ENCODE results near the gene FGF19. TPM values are rescaled to one million over a fixed set of nuclear protein-coding genes. Genes with fewer than 3 reads are reported as not detected.

FGF19 gene
- total RNA-seq, 1 donor from 2014 or later, result 0.21 TPM

- H3K4me3 Mint-ChIP-seq, result no peak overlapping the region
- no peaks in the 10 kb centered on the region for H3K27me3 Mint-ChIP-seq (ENCODE audit: low read depth)
Observed at GRCh38 chr11:69665669-69666068, 38.2 kb downstream of the FGF19 start.

GRCh38 chr11:69664901-69665300 lies 38.9 kb downstream of the FGF19 start:
- TF ChIP-seq, protein P1, sequence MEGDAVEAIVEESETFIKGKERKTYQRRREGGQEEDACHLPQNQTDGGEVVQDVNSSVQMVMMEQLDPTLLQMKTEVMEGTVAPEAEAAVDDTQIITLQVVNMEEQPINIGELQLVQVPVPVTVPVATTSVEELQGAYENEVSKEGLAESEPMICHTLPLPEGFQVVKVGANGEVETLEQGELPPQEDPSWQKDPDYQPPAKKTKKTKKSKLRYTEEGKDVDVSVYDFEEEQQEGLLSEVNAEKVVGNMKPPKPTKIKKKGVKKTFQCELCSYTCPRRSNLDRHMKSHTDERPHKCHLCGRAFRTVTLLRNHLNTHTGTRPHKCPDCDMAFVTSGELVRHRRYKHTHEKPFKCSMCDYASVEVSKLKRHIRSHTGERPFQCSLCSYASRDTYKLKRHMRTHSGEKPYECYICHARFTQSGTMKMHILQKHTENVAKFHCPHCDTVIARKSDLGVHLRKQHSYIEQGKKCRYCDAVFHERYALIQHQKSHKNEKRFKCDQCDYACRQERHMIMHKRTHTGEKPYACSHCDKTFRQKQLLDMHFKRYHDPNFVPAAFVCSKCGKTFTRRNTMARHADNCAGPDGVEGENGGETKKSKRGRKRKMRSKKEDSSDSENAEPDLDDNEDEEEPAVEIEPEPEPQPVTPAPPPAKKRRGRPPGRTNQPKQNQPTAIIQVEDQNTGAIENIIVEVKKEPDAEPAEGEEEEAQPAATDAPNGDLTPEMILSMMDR (conservative IDR thresholded peaks at IDR 0.05), result no peak
- Mint-ChIP-seq H3K9me3 (no peaks in the 10 kb centered on the region), H3K27me3 (ENCODE audit: low read depth) (no peaks in the 10 kb centered on the region), H3K4me1 (peaks cover 11% of the 10 kb centered on the region), H3K27ac (ENCODE audit: unreplicated experiment) (no peak overlapping the region), H3K36me3 (ENCODE audit: low read depth) (no peaks in the 10 kb centered on the region), H3K4me3 (no peak overlapping the region)
- no peak for DNase-seq (ENCODE audit: low read depth, low spot score)

More at GRCh38 chr11:69665669-69666068, 38.2 kb downstream of the FGF19 start:
- Mint-ChIP-seq H3K36me3 (ENCODE audit: low read depth) (no peaks in the 10 kb centered on the region), H3K4me1 (peaks cover 17% of the 10 kb centered on the region), H3K27ac (ENCODE audit: unreplicated experiment) (no peak overlapping the region), H3K9me3 (no peaks in the 10 kb centered on the region)
- TF ChIP-seq, protein P1 (conservative IDR thresholded peaks at IDR 0.05), result no peak
- DNase-seq (ENCODE audit: low read depth, low spot score), result no peak

GRCh38 chr11:69664103-69664775 lies 39.6 kb downstream of the FGF19 start:
- Mint-ChIP-seq H3K27me3 (ENCODE audit: low read depth) (no peaks in the 10 kb centered on the region), H3K4me1 (peaks cover 17% of the 10 kb centered on the region), H3K9me3 (no peaks in the 10 kb centered on the region), H3K4me3 (no peak overlapping the region), H3K27ac (ENCODE audit: unreplicated experiment) (no peak overlapping the region), H3K36me3 (ENCODE audit: low read depth) (no peaks in the 10 kb centered on the region)
- TF ChIP-seq, protein P1 (conservative IDR thresholded peaks at IDR 0.05), result no peak
- no peak for DNase-seq (ENCODE audit: low read depth, low spot score)

GRCh38 chr11:69663326-69663725 lies 40.5 kb downstream of the FGF19 start:
- H3K27ac Mint-ChIP-seq (ENCODE audit: unreplicated experiment), result no peak overlapping the region
- TF ChIP-seq, protein P1 (conservative IDR thresholded peaks at IDR 0.05), result no peak
- DNase-seq (ENCODE audit: low read depth, low spot score), result no peak

GRCh38 chr11:69662806-69663205 lies 41.0 kb downstream of the FGF19 start:
- TF ChIP-seq, protein P1 (conservative IDR thresholded peaks at IDR 0.05), result no peak
- H3K4me3 Mint-ChIP-seq, result no peak overlapping the region
- H3K9me3 Mint-ChIP-seq, result no peaks in the 10 kb centered on the region
- H3K27me3 Mint-ChIP-seq (ENCODE audit: low read depth), result peaks cover 5% of the 10 kb centered on the region
- H3K27ac Mint-ChIP-seq (ENCODE audit: unreplicated experiment), result no peak overlapping the region
- no peak for DNase-seq (ENCODE audit: low read depth, low spot score)
- peaks cover 30% of the 10 kb centered on the region for H3K4me1 Mint-ChIP-seq
- H3K36me3 Mint-ChIP-seq (ENCODE audit: low read depth), result no peaks in the 10 kb centered on the region

More at GRCh38 chr11:69663326-69663725, 40.5 kb downstream of the FGF19 start:
- Mint-ChIP-seq H3K27me3 (ENCODE audit: low read depth) (peaks cover under 1% of the 10 kb centered on the region), H3K36me3 (ENCODE audit: low read depth) (no peaks in the 10 kb centered on the region), H3K9me3 (no peaks in the 10 kb centered on the region), H3K4me3 (no peak overlapping the region), H3K4me1 (peaks cover 25% of the 10 kb centered on the region)
